HEK293 (cell line): ENCODE data around the gene FMN1.

Experiments
- CTCF ChIA-PET: fragments of 350-600 bp; formaldehyde crosslinking; extraction: SDS; loops from one replicate; lab custom pipeline; 2021; ENCODE audit warnings: antibody characterized with exemption; lab: Yijun Ruan, JAX
- POLR2A ChIA-PET: fragments of 300-600 bp; formaldehyde crosslinking; extraction: SDS; loops from one replicate; lab custom pipeline; 2020; ENCODE audit warnings: antibody characterized with exemption, inconsistent platforms; lab: Yijun Ruan, JAX
- H3K27ac ChIP-seq: fragments of 200-500 bp; sonication (Bioruptor generic); 2 replicates; pipeline ENCODE4 v1.5.1; 2014; ENCODE audit warnings: low read depth, low read length, control low read depth, inconsistent platforms; ENCODE audit errors: extremely low read depth
- H3K36me3 ChIP-seq, 2 experiments: fragments of 200-500 bp in 1 of 2; sonication (Bioruptor generic) in 1 of 2; 1 replicate in 1 of 2; 2 replicates in 1 of 2; pipeline ENCODE4 v1.5.1; 2014 to 2017; ENCODE audit warnings: inconsistent platforms in 2 of 2, low read length in 2 of 2; ENCODE audit not compliant: control insufficient read depth in 2 of 2, insufficient read depth in 1 of 2
- H3K4me1 ChIP-seq: fragments of 200-500 bp; sonication (Bioruptor generic); 2 replicates; pipeline ENCODE4 v1.5.1; 2014; ENCODE audit warnings: mild to moderate bottlenecking, low read length, inconsistent platforms; ENCODE audit not compliant: control insufficient read depth, insufficient read depth
- H3K4me3 ChIP-seq: 2 replicates; pipeline ENCODE4 v1.5.1; 2011; ENCODE audit warnings: low read depth, mild to moderate bottlenecking, control low read depth, low read length, moderate library complexity
- H3K9me3 ChIP-seq: fragments of 200-500 bp; sonication (Bioruptor generic); 2 replicates; pipeline ENCODE4 v1.5.1; 2014; ENCODE audit warnings: low read depth, low read length, inconsistent platforms; ENCODE audit not compliant: control insufficient read depth, insufficient read depth
- EGR2 ChIP-seq: fragments of 450-650 bp; formaldehyde crosslinking; IDR thresholded peaks from 2 replicates; pipeline ENCODE4 v1.5.1; 2016; ENCODE audit warnings: low read depth, missing biosample characterization, missing genetic modification characterization
- GFI1B ChIP-seq: fragments of 450-650 bp; formaldehyde crosslinking; IDR thresholded peaks from 2 replicates; pipeline ENCODE4 v1.5.1; 2016; ENCODE audit warnings: missing biosample characterization, missing genetic modification characterization
- HOXD13 ChIP-seq: sonication (generic); formaldehyde crosslinking; IDR thresholded peaks from 2 replicates; pipeline ENCODE4 v1.8.0; 2022; ENCODE audit warnings: missing genetic modification reagents, borderline replicate concordance
- IKZF3 ChIP-seq: fragments of 450-650 bp; IDR thresholded peaks from 2 replicates; pipeline ENCODE4 v1.5.0; 2018; ENCODE audit warnings: missing biosample characterization, mild to moderate bottlenecking, missing genetic modification characterization, moderate library complexity
- MEIS1 ChIP-seq: sonication (generic); formaldehyde crosslinking; IDR thresholded peaks from 2 replicates; pipeline ENCODE4 v1.8.1; 2022; ENCODE audit warnings: missing genetic modification reagents, mild to moderate bottlenecking, borderline replicate concordance
- OVOL3 ChIP-seq: fragments of 450-650 bp; formaldehyde crosslinking; IDR thresholded peaks from 2 replicates; pipeline ENCODE4 v1.5.1; 2016; ENCODE audit warnings: missing biosample characterization, missing genetic modification characterization
- ZFP69B ChIP-seq: fragments of 450-650 bp; formaldehyde crosslinking; IDR thresholded peaks from 2 replicates; pipeline ENCODE4 v1.5.1; 2016; ENCODE audit warnings: missing biosample characterization, missing genetic modification characterization
- ZNF175 ChIP-seq: fragments of 450-650 bp; formaldehyde crosslinking; IDR thresholded peaks from 2 replicates; pipeline ENCODE4 v1.5.1; 2016; ENCODE audit warnings: missing biosample characterization, missing genetic modification characterization
- ZNF184 ChIP-seq: fragments of 450-650 bp; IDR thresholded peaks from 2 replicates; pipeline ENCODE4 v1.5.1; 2018; ENCODE audit warnings: missing biosample characterization, mild to moderate bottlenecking, missing genetic modification characterization
- ZNF24 ChIP-seq: fragments of 450-650 bp; formaldehyde crosslinking; IDR thresholded peaks from 2 replicates; pipeline ENCODE4 v1.5.1; 2016; ENCODE audit warnings: missing biosample characterization, missing genetic modification characterization
- ZNF266 ChIP-seq: fragments of 450-650 bp; formaldehyde crosslinking; IDR thresholded peaks from 2 replicates; pipeline ENCODE4 v1.5.1; 2016; ENCODE audit warnings: missing biosample characterization, missing genetic modification characterization, low read depth
- ZNF292 ChIP-seq: fragments of 450-650 bp; formaldehyde crosslinking; IDR thresholded peaks from 2 replicates; pipeline ENCODE4 v1.5.1; 2016; ENCODE audit warnings: low read depth, missing biosample characterization, missing genetic modification characterization, borderline replicate concordance
- ZNF585B ChIP-seq: fragments of 450-650 bp; formaldehyde crosslinking; IDR thresholded peaks from 2 replicates; pipeline ENCODE4 v1.5.1; 2016; ENCODE audit warnings: missing biosample characterization, missing genetic modification characterization
- ZNF76 ChIP-seq: fragments of 450-650 bp; formaldehyde crosslinking; IDR thresholded peaks from 2 replicates; pipeline ENCODE4; 2016; ENCODE audit warnings: low read depth, missing biosample characterization, missing genetic modification characterization, borderline replicate concordance
- ZNF768 ChIP-seq: fragments of 450-650 bp; formaldehyde crosslinking; IDR thresholded peaks from 2 replicates; pipeline ENCODE4 v1.5.1; 2018; ENCODE audit warnings: missing biosample characterization, mild to moderate bottlenecking, missing genetic modification characterization
- ZNF777 ChIP-seq: fragments of 450-650 bp; formaldehyde crosslinking; IDR thresholded peaks from 2 replicates; pipeline ENCODE4 v1.5.1; 2017; ENCODE audit warnings: missing biosample characterization, missing genetic modification characterization, borderline replicate concordance
- TF ChIP-seq, protein P1 (sequence below): fragments of 450-650 bp; formaldehyde crosslinking; IDR thresholded peaks from 2 replicates; pipeline ENCODE4 v1.5.1; 2016; ENCODE audit warnings: missing biosample characterization, missing genetic modification characterization
- TF ChIP-seq, protein P2 (sequence below): fragments of 450-650 bp; formaldehyde crosslinking; IDR thresholded peaks from 2 replicates; pipeline ENCODE4; 2016; ENCODE audit warnings: missing biosample characterization, missing genetic modification characterization
- TF ChIP-seq, protein P3 (sequence below): fragments of 450-650 bp; formaldehyde crosslinking; IDR thresholded peaks from 2 replicates; pipeline ENCODE4 v1.5.1; 2016; ENCODE audit warnings: missing biosample characterization, missing genetic modification characterization
- TF ChIP-seq, protein P4 (sequence below): fragments of 450-650 bp; formaldehyde crosslinking; IDR thresholded peaks from 2 replicates; pipeline ENCODE4 v1.5.1; 2016; ENCODE audit warnings: missing biosample characterization, missing genetic modification characterization, borderline replicate concordance

Gene FMN1

DNA sequence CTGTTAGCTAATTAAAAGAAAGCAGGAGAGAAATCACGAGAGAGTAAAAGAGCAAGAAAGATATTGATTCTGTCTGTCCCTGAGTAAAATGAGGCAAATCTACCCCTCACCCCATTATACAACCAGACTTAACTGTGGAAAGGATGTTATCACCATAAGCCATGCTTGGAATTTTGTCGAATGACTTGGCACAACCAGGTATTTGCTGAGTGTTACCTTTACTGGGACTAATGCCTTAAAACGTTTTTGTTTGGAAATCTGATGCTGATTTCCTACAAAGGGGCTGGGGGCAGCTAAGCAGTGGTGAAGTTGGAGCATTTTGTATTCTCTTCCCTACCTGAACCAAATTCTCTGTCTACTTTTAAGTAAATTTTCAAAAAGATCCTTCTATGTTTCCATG, 265.6 kb downstream of the FMN1 start:
- ChIA-PET CTCF (no interaction called here), POLR2A (no interaction called here)
- no peaks in the 10 kb centered on the region for H3K4me1 ChIP-seq
- H3K36me3 ChIP-seq: no peaks in the 10 kb centered on the region
- no peak overlapping the region for H3K27ac ChIP-seq
- H3K4me3 ChIP-seq: no peak overlapping the region
- TF ChIP-seq, protein P1, sequence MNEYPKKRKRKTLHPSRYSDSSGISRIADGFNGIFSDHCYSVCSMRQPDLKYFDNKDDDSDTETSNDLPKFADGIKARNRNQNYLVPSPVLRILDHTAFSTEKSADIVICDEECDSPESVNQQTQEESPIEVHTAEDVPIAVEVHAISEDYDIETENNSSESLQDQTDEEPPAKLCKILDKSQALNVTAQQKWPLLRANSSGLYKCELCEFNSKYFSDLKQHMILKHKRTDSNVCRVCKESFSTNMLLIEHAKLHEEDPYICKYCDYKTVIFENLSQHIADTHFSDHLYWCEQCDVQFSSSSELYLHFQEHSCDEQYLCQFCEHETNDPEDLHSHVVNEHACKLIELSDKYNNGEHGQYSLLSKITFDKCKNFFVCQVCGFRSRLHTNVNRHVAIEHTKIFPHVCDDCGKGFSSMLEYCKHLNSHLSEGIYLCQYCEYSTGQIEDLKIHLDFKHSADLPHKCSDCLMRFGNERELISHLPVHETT: no peak
- TF ChIP-seq GFI1B (tag by site-specific recombination) (no peak), ZNF175 (tag by site-specific recombination) (no peak), ZNF768 (tag by site-specific recombination) (no peak), ZNF76 (tag by site-specific recombination) (no peak), EGR2 (tag by site-specific recombination) (no peak)
- TF ChIP-seq, protein P2, sequence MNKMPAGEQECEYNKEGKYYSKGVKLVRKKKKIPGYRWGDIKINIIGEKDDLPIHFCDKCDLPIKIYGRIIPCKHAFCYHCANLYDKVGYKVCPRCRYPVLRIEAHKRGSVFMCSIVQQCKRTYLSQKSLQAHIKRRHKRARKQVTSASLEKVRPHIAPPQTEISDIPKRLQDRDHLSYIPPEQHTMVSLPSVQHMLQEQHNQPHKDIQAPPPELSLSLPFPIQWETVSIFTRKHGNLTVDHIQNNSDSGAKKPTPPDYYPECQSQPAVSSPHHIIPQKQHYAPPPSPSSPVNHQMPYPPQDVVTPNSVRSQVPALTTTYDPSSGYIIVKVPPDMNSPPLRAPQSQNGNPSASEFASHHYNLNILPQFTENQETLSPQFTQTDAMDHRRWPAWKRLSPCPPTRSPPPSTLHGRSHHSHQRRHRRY (tag by site-specific recombination): no peak
- TF ChIP-seq, protein P3, sequence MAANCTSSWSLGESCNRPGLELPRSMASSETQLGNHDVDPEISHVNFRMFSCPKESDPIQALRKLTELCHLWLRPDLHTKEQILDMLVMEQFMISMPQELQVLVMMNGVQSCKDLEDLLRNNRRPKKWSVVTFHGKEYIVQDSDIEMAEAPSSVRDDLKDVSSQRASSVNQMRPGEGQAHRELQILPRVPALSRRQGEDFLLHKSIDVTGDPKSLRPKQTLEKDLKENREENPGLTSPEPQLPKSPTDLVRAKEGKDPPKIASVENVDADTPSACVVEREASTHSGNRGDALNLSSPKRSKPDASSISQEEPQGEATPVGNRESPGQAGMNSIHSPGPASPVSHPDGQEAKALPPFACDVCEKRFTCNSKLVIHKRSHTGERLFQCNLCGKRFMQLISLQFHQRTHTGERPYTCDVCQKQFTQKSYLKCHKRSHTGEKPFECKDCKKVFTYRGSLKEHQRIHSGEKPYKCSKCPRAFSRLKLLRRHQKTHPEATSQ (tag by site-specific recombination): no peak
- no peaks in the 10 kb centered on the region for H3K9me3 ChIP-seq

DNA sequence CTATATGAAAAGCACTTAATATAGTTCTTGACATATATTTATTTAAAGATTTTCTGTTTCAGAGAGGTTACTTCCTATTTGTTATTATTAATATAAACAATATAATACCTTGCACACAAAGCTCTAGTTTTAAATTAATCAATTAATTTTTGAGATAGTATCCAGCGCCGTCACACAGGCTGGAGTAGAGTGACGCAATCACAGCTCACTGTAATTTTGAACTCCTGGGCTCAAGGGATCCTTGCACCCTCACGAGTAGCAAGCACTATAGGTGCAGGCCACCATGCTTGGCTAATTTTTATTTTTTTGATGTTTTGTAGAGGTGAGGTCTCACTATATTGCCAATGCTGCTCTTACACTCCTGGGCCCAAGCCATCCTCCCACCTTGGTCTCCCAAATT, 267.4 kb downstream of the FMN1 start:
- ChIA-PET POLR2A (no interaction called here), CTCF (interaction anchor here (0.9 to 1.5 kb wide), 2 partner anchors 9 to 265 kb away, joined by 3 to 4 read pairs; no protein-coding TSS in a partner anchor)
- TF ChIP-seq ZNF266 (tag by site-specific recombination) (no peak), HOXD13 (CRISPR knock-in tag) (no peak), IKZF3 (tag by site-specific recombination) (no peak), MEIS1 (no peak), ZNF292 (no peak), ZFP69B (tag by site-specific recombination) (no peak), ZNF184 (tag by site-specific recombination) (no peak), ZNF585B (tag by site-specific recombination) (no peak), ZNF24 (tag by site-specific recombination) (no peak), ZNF777 (tag by site-specific recombination) (no peak), OVOL3 (tag by site-specific recombination) (no peak)
- TF ChIP-seq, protein P4, sequence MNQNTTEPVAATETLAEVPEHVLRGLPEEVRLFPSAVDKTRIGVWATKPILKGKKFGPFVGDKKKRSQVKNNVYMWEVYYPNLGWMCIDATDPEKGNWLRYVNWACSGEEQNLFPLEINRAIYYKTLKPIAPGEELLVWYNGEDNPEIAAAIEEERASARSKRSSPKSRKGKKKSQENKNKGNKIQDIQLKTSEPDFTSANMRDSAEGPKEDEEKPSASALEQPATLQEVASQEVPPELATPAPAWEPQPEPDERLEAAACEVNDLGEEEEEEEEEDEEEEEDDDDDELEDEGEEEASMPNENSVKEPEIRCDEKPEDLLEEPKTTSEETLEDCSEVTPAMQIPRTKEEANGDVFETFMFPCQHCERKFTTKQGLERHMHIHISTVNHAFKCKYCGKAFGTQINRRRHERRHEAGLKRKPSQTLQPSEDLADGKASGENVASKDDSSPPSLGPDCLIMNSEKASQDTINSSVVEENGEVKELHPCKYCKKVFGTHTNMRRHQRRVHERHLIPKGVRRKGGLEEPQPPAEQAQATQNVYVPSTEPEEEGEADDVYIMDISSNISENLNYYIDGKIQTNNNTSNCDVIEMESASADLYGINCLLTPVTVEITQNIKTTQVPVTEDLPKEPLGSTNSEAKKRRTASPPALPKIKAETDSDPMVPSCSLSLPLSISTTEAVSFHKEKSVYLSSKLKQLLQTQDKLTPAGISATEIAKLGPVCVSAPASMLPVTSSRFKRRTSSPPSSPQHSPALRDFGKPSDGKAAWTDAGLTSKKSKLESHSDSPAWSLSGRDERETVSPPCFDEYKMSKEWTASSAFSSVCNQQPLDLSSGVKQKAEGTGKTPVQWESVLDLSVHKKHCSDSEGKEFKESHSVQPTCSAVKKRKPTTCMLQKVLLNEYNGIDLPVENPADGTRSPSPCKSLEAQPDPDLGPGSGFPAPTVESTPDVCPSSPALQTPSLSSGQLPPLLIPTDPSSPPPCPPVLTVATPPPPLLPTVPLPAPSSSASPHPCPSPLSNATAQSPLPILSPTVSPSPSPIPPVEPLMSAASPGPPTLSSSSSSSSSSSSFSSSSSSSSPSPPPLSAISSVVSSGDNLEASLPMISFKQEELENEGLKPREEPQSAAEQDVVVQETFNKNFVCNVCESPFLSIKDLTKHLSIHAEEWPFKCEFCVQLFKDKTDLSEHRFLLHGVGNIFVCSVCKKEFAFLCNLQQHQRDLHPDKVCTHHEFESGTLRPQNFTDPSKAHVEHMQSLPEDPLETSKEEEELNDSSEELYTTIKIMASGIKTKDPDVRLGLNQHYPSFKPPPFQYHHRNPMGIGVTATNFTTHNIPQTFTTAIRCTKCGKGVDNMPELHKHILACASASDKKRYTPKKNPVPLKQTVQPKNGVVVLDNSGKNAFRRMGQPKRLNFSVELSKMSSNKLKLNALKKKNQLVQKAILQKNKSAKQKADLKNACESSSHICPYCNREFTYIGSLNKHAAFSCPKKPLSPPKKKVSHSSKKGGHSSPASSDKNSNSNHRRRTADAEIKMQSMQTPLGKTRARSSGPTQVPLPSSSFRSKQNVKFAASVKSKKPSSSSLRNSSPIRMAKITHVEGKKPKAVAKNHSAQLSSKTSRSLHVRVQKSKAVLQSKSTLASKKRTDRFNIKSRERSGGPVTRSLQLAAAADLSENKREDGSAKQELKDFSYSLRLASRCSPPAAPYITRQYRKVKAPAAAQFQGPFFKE (tag by site-specific recombination): no peak
- Histone ChIP-seq H3K4me3 (no peak overlapping the region), H3K4me1 (no peaks in the 10 kb centered on the region), H3K9me3 (no peaks in the 10 kb centered on the region), H3K36me3 (no peaks in the 10 kb centered on the region), H3K27ac (no peak overlapping the region)
